ENCODE measurements around the gene RPGR. TPM values are rescaled to one million over a fixed set of nuclear protein-coding genes. Genes with fewer than 3 reads are reported as not detected.

Gene RPGR
- total and polyA plus RNA-seq, 9 of the 15 experiments (the other 6 are each of a cell fraction or from before 2014, with no cell fraction given): 2.1 to 7.9 (median 5.7) TPM

- Histone ChIP-seq H4K20me1 (replicated peaks; ENCODE audit: control insufficient read depth, insufficient read depth, low read length) (no peaks in the 10 kb centered on the region), H3K27me3 (ENCODE audit: control insufficient read depth in 2 of 2, insufficient read depth in 2 of 2, low read length in 2 of 2) (no peaks in the 10 kb centered on the region), H3K9me3 (replicated peaks; ENCODE audit: control insufficient read depth, insufficient read depth, low read depth, low read length) (no peaks in the 10 kb centered on the region), H3K36me3 (ENCODE audit: control insufficient read depth, insufficient read depth, low read length) (no peaks in the 10 kb centered on the region), H3K4me3 (no peak overlapping the region), H3K4me1 (replicated peaks in 1 of 2; ENCODE audit: control insufficient read depth in 2 of 2, insufficient read depth in 2 of 2, low read length in 2 of 2) (no peaks in the 10 kb centered on the region), H3K27ac (ENCODE audit: extremely low read depth, low read depth, low read length) (no peak overlapping the region), H3K79me2 (ENCODE audit: control insufficient read depth, insufficient read depth, low read length) (no peaks in the 10 kb centered on the region), H3K9ac (ENCODE audit: insufficient read depth in 1 of 2, low read depth in 2 of 2, low read length in 2 of 2) (no peak overlapping the region), H3K9me1 (ENCODE audit: control insufficient read depth, insufficient read depth, low read length) (no peaks in the 10 kb centered on the region), H2AFZ (ENCODE audit: low read depth, low read length) (no peak overlapping the region), H3K4me2 (ENCODE audit: insufficient read depth, low read length) (no peak overlapping the region)
- intact Hi-C loops (cut with micrococcal nuclease) (no loop called here), in situ Hi-C loops (cut with MboI) (no loop called here)
- CTCF ChIA-PET (ENCODE audit: low intra/inter-chr PET ratio): no interaction called here
- DNase-seq (ENCODE audit: extremely low read depth in 1 of 4, low spot score in 3 of 4) (no peak), ATAC-seq (no peak), FAIRE-seq (no peak)
- no peak for TF ChIP-seq SRSF7 (optimal IDR thresholded peaks at IDR 0.05; ENCODE audit: low read depth, low read length)
- TF ChIP-seq HNRNPUL1 (IDR thresholded peaks at IDR 0.05; ENCODE audit: low read length): no peak
- no peak for TF ChIP-seq TOE1 (IDR thresholded peaks at IDR 0.05; ENCODE audit: borderline replicate concordance)
- no peak for TF ChIP-seq TOE1 (CRISPR knock-in tag; IDR thresholded peaks at IDR 0.05; ENCODE audit: borderline replicate concordance, low read depth)
- TF ChIP-seq, protein P1, sequence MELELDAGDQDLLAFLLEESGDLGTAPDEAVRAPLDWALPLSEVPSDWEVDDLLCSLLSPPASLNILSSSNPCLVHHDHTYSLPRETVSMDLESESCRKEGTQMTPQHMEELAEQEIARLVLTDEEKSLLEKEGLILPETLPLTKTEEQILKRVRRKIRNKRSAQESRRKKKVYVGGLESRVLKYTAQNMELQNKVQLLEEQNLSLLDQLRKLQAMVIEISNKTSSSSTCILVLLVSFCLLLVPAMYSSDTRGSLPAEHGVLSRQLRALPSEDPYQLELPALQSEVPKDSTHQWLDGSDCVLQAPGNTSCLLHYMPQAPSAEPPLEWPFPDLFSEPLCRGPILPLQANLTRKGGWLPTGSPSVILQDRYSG (tag; conservative IDR thresholded peaks at IDR 0.05; ENCODE audit: low read depth): no peak
- no peak for TF ChIP-seq ZNF696 (CRISPR knock-in tag; conservative IDR thresholded peaks at IDR 0.05)
- TF ChIP-seq BRF1 (IDR thresholded peaks at IDR 0.05; ENCODE audit: borderline replicate concordance, extremely low read depth, insufficient read length): no peak
- no peak for TF ChIP-seq ZBTB43 (CRISPR knock-in tag; IDR thresholded peaks at IDR 0.05)
- TF ChIP-seq, protein P2, sequence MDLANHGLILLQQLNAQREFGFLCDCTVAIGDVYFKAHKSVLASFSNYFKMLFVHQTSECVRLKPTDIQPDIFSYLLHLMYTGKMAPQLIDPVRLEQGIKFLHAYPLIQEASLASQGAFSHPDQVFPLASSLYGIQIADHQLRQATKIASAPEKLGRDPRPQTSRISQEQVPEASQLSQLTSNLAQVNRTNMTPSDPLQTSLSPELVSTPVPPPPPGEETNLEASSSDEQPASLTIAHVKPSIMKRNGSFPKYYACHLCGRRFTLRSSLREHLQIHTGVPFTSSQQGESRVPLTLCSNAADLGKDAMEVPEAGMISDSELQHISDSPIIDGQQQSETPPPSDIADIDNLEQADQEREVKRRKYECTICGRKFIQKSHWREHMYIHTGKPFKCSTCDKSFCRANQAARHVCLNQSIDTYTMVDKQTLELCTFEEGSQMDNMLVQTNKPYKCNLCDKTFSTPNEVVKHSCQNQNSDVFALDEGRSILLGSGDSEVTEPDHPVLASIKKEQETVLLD (IDR thresholded peaks at IDR 0.05): no peak
- no peak for TF ChIP-seq PHF21A (IDR thresholded peaks at IDR 0.05; ENCODE audit: borderline replicate concordance, low read depth)
- no peak for TF ChIP-seq ZKSCAN8 (CRISPR knock-in tag; IDR thresholded peaks at IDR 0.05)
- TF ChIP-seq RFX1 (IDR thresholded peaks at IDR 0.05): no peak
- no peak for TF ChIP-seq CCAR2 (IDR thresholded peaks at IDR 0.05; ENCODE audit: low read depth, low read length)
- no peak for TF ChIP-seq CHD4 (IDR thresholded peaks at IDR 0.05; ENCODE audit: insufficient read depth, insufficient replicate concordance, low read depth, low read length, poor library complexity, severe bottlenecking)
- TF ChIP-seq FIP1L1 (IDR thresholded peaks at IDR 0.05; ENCODE audit: low read depth, low read length, poor library complexity, severe bottlenecking): no peak
- no peak for TF ChIP-seq GABPA (tag; conservative IDR thresholded peaks at IDR 0.05; ENCODE audit: low read depth)
- 5% methylated on average over 2 of the region's 2 CpGs for WGBS (ENCODE audit: insufficient coverage, low coverage, missing lambda C conversion rate)
- POLR2A ChIA-PET: no interaction called here
- BruUV-seq (replicated peaks): no TSS peak
Measured at GRCh38 chrX:38347136-38347535, 19.8 kb upstream of the RPGR start.
